Measurements from ENCODE around the gene ALDOA. TPM values are rescaled to one million over a fixed set of nuclear protein-coding genes. Genes with fewer than 3 reads are reported as not detected.

The ALDOA gene
- total RNA-seq, 2 donors from 2014 or later: 569 to 841 TPM

- no peaks in the 10 kb centered on the region for H3K9me3 ChIP-seq
- no peak overlapping the region for H3K4me3 ChIP-seq
- peaks cover 0 to 17% of the 10 kb centered on the region in 2 donors for H3K4me1 ChIP-seq (ENCODE audit: control insufficient read depth in 1 of 2, low read depth in 2 of 2)
- no peaks in the 10 kb centered on the region for H3K27me3 ChIP-seq (replicated peaks; ENCODE audit: insufficient read depth)
- no peak for TF ChIP-seq CTCF (IDR thresholded peaks at IDR 0.05)
- no peak for DNase-seq (ENCODE audit: low spot score)
- peaks cover 45% of the 10 kb centered on the region for H3K36me3 ChIP-seq
- no peak for ATAC-seq (ENCODE audit: insufficient number of reproducible peaks, low FRiP score, low read depth)
- H3K27ac ChIP-seq: no peak overlapping the region
Measured at GRCh38 chr16:30117768-30118167, 52.2 kb downstream of the ALDOA start.

- H3K27ac ChIP-seq: no peak overlapping the region
- H3K36me3 ChIP-seq: peaks cover 45% of the 10 kb centered on the region
- no peak for ATAC-seq (ENCODE audit: insufficient number of reproducible peaks, low FRiP score, low read depth)
- TF ChIP-seq CTCF (IDR thresholded peaks at IDR 0.05): no peak
- peaks cover 7 to 26% of the 10 kb centered on the region in 2 donors for H3K4me1 ChIP-seq (ENCODE audit: control insufficient read depth in 1 of 2, low read depth in 2 of 2)
- no peak for DNase-seq (ENCODE audit: low spot score)
- H3K9me3 ChIP-seq: no peaks in the 10 kb centered on the region
- no peak overlapping the region for H3K4me3 ChIP-seq
- no peaks in the 10 kb centered on the region for H3K27me3 ChIP-seq (replicated peaks; ENCODE audit: insufficient read depth)
Measured at GRCh38 chr16:30119428-30119827, 53.9 kb downstream of the ALDOA start.

Other genes starting within 250 kb of the ALDOA start
- gene PAGR1, start 249.6 kb upstream of the ALDOA start, total RNA-seq: 10 to 100 TPM; 40.8 to 45.2 TPM
- gene MVP, start 245.3 kb upstream of the ALDOA start, total RNA-seq: 100 to 1,000 TPM; 175 to 190 TPM
- gene CDIPT, start 202.5 kb upstream of the ALDOA start, total RNA-seq: 100 to 1,000 TPM in 1 of 2 donors, 10 to 100 TPM in 1; 92.1 to 107 TPM
- 1 to 10 TPM in 1 of 2 donors, under 1 TPM in 1; 0.63 to 1.4 TPM for gene SEZ6L2, start 166.2 kb upstream of the ALDOA start, total RNA-seq
- gene ASPHD1, start 165.3 kb upstream of the ALDOA start, total RNA-seq: under 1 TPM in 1 of 2 donors, not detected in 1; 0.27 TPM
- gene KCTD13, start 139.5 kb upstream of the ALDOA start, total RNA-seq: 10 to 100 TPM; 29.2 to 37.1 TPM
- gene TMEM219, start 103.7 kb upstream of the ALDOA start, total RNA-seq: 100 to 1,000 TPM in 1 of 2 donors, 10 to 100 TPM in 1; 79.7 to 161 TPM
- gene TAOK2, start 91.9 kb upstream of the ALDOA start, total RNA-seq: 10 to 100 TPM; 54.6 to 55.0 TPM
- 10 to 100 TPM in 1 of 2 donors, 1 to 10 TPM in 1; 6.1 to 17.7 TPM for gene HIRIP3, start 70.1 kb upstream of the ALDOA start, total RNA-seq
- 10 to 100 TPM; 67.4 to 81.8 TPM for gene INO80E, start 69.5 kb upstream of the ALDOA start, total RNA-seq
- gene DOC2A, start 54.7 kb upstream of the ALDOA start, total RNA-seq: under 1 TPM in 1 of 2 donors, not detected in 1; 0.56 TPM
- not detected for gene C16orf92, start 42.6 kb upstream of the ALDOA start, total RNA-seq
- not detected for gene TLCD3B, start 34.5 kb upstream of the ALDOA start, total RNA-seq
- 10 to 100 TPM; 37.7 to 54.2 TPM for gene PPP4C, start 10.2 kb downstream of the ALDOA start, total RNA-seq
- under 1 TPM in 1 of 2 donors, not detected in 1; 0.56 TPM for gene TBX6, start 26.2 kb downstream of the ALDOA start, total RNA-seq
- gene YPEL3, start 30.5 kb downstream of the ALDOA start, total RNA-seq: 100 to 1,000 TPM in 1 of 2 donors, 10 to 100 TPM in 1; 69.2 to 105 TPM
- 1 to 10 TPM; 4.6 to 6.0 TPM for gene GDPD3, start 47.8 kb downstream of the ALDOA start, total RNA-seq
- gene MAPK3, start 57.5 kb downstream of the ALDOA start, total RNA-seq: 100 to 1,000 TPM in 1 of 2 donors, 10 to 100 TPM in 1; 41.3 to 108 TPM
- gene CORO1A, start 117.8 kb downstream of the ALDOA start, total RNA-seq: 10 to 100 TPM; 78.1 to 87.8 TPM
- gene BOLA2B, start 127.9 kb downstream of the ALDOA start, total RNA-seq: 100 to 1,000 TPM in 1 of 2 donors, 10 to 100 TPM in 1; 83.4 to 224 TPM
- gene SLX1A, start 128.1 kb downstream of the ALDOA start, total RNA-seq: 10 to 100 TPM; 20.1 to 43.6 TPM
- gene SULT1A3, start 133.5 kb downstream of the ALDOA start, total RNA-seq: 10 to 100 TPM; 11.1 to 15.6 TPM
- 10 to 100 TPM in 1 of 2 donors, 1 to 10 TPM in 1; 6.5 to 14.0 TPM for gene NPIPB13, start 182.7 kb downstream of the ALDOA start, total RNA-seq